ENCODE measurements around the gene RABL3. TPM values are rescaled to one million over a fixed set of nuclear protein-coding genes. Genes with fewer than 3 reads are reported as not detected.
"Not testable (repeated sequence)": the region's sequence is repeated elsewhere in the genome, so short reads cannot be mapped to it uniquely, and the experiment has no call there.

RABL3 gene
- total RNA-seq, 3 donors from 2014 or later = 20.6 to 35.4 (median 22.3) TPM

DNA sequence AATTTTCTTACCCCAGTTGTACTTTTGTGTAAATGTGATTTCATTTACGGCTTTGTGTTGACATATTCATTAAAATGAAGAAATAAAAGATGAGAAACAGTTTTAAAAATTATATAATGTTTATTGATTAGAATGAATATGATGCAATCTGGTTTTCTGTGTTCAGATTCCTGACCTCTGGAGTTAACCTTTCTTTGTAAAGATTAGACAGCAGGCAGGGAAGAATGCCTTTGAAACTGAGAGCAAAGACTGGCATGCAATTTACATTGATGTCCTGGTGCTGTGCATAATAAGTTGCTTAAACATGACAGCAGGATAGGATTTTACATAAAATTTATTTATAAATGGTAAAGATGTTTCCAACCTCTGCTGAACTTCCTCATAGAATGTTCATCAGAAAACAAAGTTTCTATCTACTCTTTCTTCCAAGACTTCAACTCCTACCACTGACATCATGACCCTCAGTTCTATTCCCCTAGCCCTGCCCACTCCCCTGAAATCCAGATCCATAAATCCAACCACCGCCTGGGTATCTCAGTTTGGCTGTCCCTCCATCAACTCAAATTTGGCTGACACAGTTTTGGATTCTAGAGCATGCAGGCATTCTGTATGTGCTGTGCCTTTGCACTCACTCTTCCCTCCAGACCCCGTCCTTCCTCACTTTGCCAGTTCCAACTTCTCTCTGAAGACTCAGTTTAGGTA, 62.0 kb downstream of the RABL3 start:
- Histone ChIP-seq H3K27ac (no peak overlapping the region), H3K9me3 (no peaks in the 10 kb centered on the region), H3K4me1 (peaks cover 0 to 4% of the 10 kb centered on the region in 2 donors), H3K36me3 (no peaks in the 10 kb centered on the region), H3K27me3 (no peaks in the 10 kb centered on the region), H3K4me3 (no peak overlapping the region)
- DNase-seq (ENCODE audit: low spot score in 2 of 2) = no peak
- intact Hi-C loops (cut with DNase I; ENCODE audit: low total_unique reads) = no loop called here
- TF ChIP-seq POLR2A (IDR thresholded peaks at IDR 0.05) (no peak), POLR2AphosphoS5 (IDR thresholded peaks at IDR 0.05) (no peak)
- TF ChIP-seq, protein P1, sequence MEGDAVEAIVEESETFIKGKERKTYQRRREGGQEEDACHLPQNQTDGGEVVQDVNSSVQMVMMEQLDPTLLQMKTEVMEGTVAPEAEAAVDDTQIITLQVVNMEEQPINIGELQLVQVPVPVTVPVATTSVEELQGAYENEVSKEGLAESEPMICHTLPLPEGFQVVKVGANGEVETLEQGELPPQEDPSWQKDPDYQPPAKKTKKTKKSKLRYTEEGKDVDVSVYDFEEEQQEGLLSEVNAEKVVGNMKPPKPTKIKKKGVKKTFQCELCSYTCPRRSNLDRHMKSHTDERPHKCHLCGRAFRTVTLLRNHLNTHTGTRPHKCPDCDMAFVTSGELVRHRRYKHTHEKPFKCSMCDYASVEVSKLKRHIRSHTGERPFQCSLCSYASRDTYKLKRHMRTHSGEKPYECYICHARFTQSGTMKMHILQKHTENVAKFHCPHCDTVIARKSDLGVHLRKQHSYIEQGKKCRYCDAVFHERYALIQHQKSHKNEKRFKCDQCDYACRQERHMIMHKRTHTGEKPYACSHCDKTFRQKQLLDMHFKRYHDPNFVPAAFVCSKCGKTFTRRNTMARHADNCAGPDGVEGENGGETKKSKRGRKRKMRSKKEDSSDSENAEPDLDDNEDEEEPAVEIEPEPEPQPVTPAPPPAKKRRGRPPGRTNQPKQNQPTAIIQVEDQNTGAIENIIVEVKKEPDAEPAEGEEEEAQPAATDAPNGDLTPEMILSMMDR (IDR thresholded peaks at IDR 0.05) = no peak

DNA sequence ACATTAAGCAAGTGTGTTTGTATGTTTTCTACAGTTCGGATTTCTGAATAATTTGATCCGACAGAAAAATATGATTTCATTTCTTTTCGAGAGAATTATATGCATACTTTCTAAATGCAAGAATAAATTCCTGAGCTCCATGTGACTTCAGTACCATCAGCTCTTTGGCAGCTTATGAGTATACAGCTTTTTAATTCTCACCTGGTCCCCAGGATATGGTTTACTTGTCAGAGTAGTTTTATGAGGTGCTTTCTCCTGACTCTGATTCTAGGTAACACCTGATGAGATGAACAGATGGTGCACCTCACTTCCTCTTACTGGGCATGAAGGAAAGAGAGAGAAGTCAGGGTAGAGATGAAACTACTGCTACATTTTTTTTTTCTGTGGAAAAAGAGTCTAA, 63.3 kb downstream of the RABL3 start:
- Histone ChIP-seq H3K27me3 (no peaks in the 10 kb centered on the region), H3K4me1 (peaks cover 0 to 4% of the 10 kb centered on the region in 2 donors), H3K36me3 (no peaks in the 10 kb centered on the region), H3K4me3 (peak overlapping the region in 1 of 3 donors; percentile 35), H3K27ac (peak overlapping the region; percentile 11 to 29), H3K9me3 (no peaks in the 10 kb centered on the region)
- intact Hi-C loops (cut with DNase I; ENCODE audit: low total_unique reads) = no loop called here
- no peak for DNase-seq (ENCODE audit: low spot score in 2 of 2)
- TF ChIP-seq POLR2AphosphoS5 (IDR thresholded peaks at IDR 0.05) = no peak
- TF ChIP-seq, protein P1 (IDR thresholded peaks at IDR 0.05) = no peak
- no peak for TF ChIP-seq POLR2A (IDR thresholded peaks at IDR 0.05)

GRCh38 chr3:120678331-120678947, 63.9 kb downstream of the RABL3 start:
- peak overlapping the region in 1 of 3 donors; percentile 35 for H3K4me3 ChIP-seq
- TF ChIP-seq, protein P1 (IDR thresholded peaks at IDR 0.05) = no peak
- peak in 1 of 3 donors; percentile 11 for TF ChIP-seq POLR2AphosphoS5 (IDR thresholded peaks at IDR 0.05)
- no peaks in the 10 kb centered on the region for H3K27me3 ChIP-seq
- H3K27ac ChIP-seq = peak overlapping the region; percentile 13 to 29
- peak in 1 of 2 donors; percentile 26 for DNase-seq (ENCODE audit: low spot score in 2 of 2)
- H3K4me1 ChIP-seq = peaks cover 0 to 4% of the 10 kb centered on the region in 2 donors
- no peaks in the 10 kb centered on the region for H3K36me3 ChIP-seq
- H3K9me3 ChIP-seq = no peaks in the 10 kb centered on the region
- intact Hi-C loops (cut with DNase I; ENCODE audit: low total_unique reads) = no loop called here

DNA sequence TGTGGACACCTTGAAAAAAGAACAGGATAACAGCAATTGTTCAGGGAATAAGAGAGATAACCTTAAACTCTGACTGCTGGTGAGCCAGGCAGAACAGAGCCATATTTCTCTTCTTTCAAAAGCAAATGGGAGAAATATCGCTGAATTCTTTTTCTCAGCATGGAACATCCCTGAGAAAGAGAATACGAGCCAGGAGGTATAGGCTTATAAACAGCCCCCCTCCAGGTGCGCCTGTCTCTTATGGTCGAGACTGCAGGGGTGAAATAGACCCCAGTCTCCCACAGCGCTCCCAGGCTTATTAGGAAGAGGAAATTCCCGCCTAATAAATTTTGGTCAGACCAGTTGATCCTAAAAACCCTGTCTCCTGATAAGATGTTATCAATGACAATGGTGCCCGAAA, 65.1 kb downstream of the RABL3 start:
- H3K9me3 ChIP-seq; H3K27ac ChIP-seq; H3K4me3 ChIP-seq; intact Hi-C loops (cut with DNase I; ENCODE audit: low total_unique reads); H3K36me3 ChIP-seq; H3K27me3 ChIP-seq; DNase-seq (ENCODE audit: low spot score in 2 of 2); H3K4me1 ChIP-seq: not testable (repeated sequence)

DNA sequence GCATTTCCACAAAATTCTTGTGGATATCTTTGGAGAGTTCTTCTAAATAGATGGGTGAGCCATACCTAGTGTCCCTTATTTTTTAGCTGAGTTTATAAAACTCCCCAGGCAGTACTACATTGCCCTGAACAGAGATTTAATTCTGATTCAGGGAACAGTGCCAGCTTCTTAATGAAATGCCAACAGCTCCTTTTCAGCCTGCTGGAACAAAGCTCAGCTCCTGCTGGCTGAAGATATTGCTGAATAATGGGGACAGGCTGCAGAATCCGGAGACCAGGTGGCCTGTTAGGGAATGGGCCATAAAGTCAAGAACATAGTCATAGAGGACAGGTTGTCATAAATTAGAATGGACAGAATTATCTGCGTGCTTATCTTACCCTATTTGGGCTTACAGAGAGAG, 69.2 kb downstream of the RABL3 start:
- Histone ChIP-seq H3K36me3 (no peaks in the 10 kb centered on the region), H3K9me3 (no peaks in the 10 kb centered on the region), H3K27me3 (no peaks in the 10 kb centered on the region), H3K4me1 (no peaks in the 10 kb centered on the region), H3K4me3 (no peak overlapping the region), H3K27ac (no peak overlapping the region)
- TF ChIP-seq, protein P1 (IDR thresholded peaks at IDR 0.05) = no peak
- TF ChIP-seq POLR2A (IDR thresholded peaks at IDR 0.05) (no peak), POLR2AphosphoS5 (IDR thresholded peaks at IDR 0.05) (no peak)
- DNase-seq (ENCODE audit: low spot score in 2 of 2) = no peak
- intact Hi-C loops (cut with DNase I; ENCODE audit: low total_unique reads) = no loop called here

Measured in breast epithelium (tissue), 4 donors.